Smooth muscle cell (in vitro differentiated cells): ENCODE data around the gene PLEKHA7. TPM values are rescaled to one million over a fixed set of nuclear protein-coding genes. Genes with fewer than 3 reads are reported as not detected.

Experiments
- DNase-seq: peaks from one replicate; lab custom pipeline; 2025; ENCODE audit not compliant: unreplicated experiment; lab: John Stamatoyannopoulos, UW
- H2AFZ ChIP-seq: fragments of 200-600 bp; sonication (generic); 2 replicates; pipeline ENCODE4 v1.6.0; 2016; ENCODE audit warnings: antibody characterized with exemption, low read depth, mild to moderate bottlenecking
- H3F3A ChIP-seq: fragments of 200-600 bp; sonication (generic); 2 replicates; pipeline ENCODE4 v1.6.0; 2017; ENCODE audit warnings: antibody characterized with exemption, low read depth
- H3K27ac ChIP-seq: fragments of 200-600 bp; sonication (generic); 2 replicates; pipeline ENCODE4 v1.5.1; 2016; ENCODE audit warnings: low read depth, mild to moderate bottlenecking
- H3K27me3 ChIP-seq: fragments of 200-600 bp; sonication (generic); 2 replicates; pipeline ENCODE4 v1.6.1; 2016; ENCODE audit warnings: low read depth, mild to moderate bottlenecking
- H3K36me3 ChIP-seq: fragments of 200-600 bp; sonication (generic); 2 replicates; pipeline ENCODE4 v1.5.1; 2016; ENCODE audit warnings: low read depth
- H3K4me1 ChIP-seq: fragments of 200-600 bp; sonication (generic); 2 replicates; pipeline ENCODE4 v1.5.1; 2016; ENCODE audit warnings: low read depth
- H3K4me2 ChIP-seq: fragments of 200-600 bp; sonication (generic); 2 replicates; pipeline ENCODE4 v1.6.0; 2016; ENCODE audit warnings: mild to moderate bottlenecking
- H3K4me3 ChIP-seq: fragments of 200-600 bp; sonication (generic); 2 replicates; pipeline ENCODE4 v1.5.1; 2016; ENCODE audit warnings: mild to moderate bottlenecking
- H3K79me2 ChIP-seq: fragments of 200-600 bp; sonication (generic); 2 replicates; pipeline ENCODE4 v1.6.0; 2016; ENCODE audit warnings: low read depth, mild to moderate bottlenecking
- H3K9ac ChIP-seq: fragments of 200-600 bp; sonication (generic); 2 replicates; pipeline ENCODE4 v1.6.0; 2016; ENCODE audit warnings: low read depth
- H3K9me3 ChIP-seq: fragments of 200-600 bp; sonication (generic); replicated peaks from 2 replicates; pipeline ENCODE4 v1.5.1; 2016; ENCODE audit warnings: low read depth
- H4K20me1 ChIP-seq: fragments of 200-600 bp; sonication (generic); 2 replicates; pipeline ENCODE4 v1.6.0; 2016; ENCODE audit warnings: low read depth
- WGBS: methylation state at CpG from one replicate; pipeline ENCODE4 v1.1.7; 2016; ENCODE audit warnings: low lambda C conversion rate; 5-methylcytosine and 5-hydroxymethylcytosine counted together
- polyA plus RNA-seq: library from polyadenylated mRNA; unstranded; fragments of >200 nt; fragmentation: Nextera tagmentation; extraction: Ambion mirVana; gene quantifications from 2 replicates; pipeline ENCODE4 v1.2.1, GENCODE V29; 2016
- total RNA-seq: library from RNA; depleted of rRNA; stranded (reverse); fragments of >200 nt; gene quantifications from 2 replicates; pipeline ENCODE4 v1.2.3, GENCODE V29; 2014
- TF ChIP-seq, protein P1 (sequence below): fragments of 200-600 bp; sonication (generic); IDR thresholded peaks from 2 replicates; pipeline ENCODE4 v1.5.1; 2017; ENCODE audit warnings: borderline replicate concordance, mild to moderate bottlenecking, antibody characterized with exemption; ENCODE audit not compliant: insufficient read depth, poor library complexity, severe bottlenecking

Gene PLEKHA7
- total and polyA plus RNA-seq, 2 experiments from 2014 or later = 0.19 to 22.2 TPM

DNA sequence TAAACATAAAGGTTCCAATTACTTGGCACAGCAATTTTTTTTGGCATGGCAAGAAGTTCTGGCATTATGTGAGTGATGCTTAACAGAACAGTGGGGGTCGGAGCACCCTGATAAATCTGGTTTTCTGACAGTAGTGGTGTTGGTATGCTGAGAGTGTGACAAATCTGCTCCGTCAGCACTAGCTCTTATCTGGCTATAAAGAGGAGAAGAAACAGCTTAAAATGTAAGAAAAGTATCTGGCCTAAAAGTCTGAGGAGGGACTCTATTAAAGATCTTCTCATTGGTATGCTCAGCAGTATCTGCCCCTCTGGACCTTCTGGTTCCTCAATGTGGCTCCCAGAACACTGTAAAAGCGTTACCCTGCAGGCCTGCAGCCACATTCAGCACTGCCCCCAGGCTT is 137.4 kb downstream of the PLEKHA7 start:
- Histone ChIP-seq H3K4me3 (no peak overlapping the region), H3K9me3 (no peaks in the 10 kb centered on the region), H4K20me1 (no peaks in the 10 kb centered on the region), H3K36me3 (no peaks in the 10 kb centered on the region), H3K4me2 (peak overlapping the region; percentile 32), H3F3A (peaks cover 21% of the 10 kb centered on the region), H3K4me1 (peaks cover 49% of the 10 kb centered on the region), H3K27ac (peak overlapping the region; percentile 76), H3K79me2 (no peaks in the 10 kb centered on the region), H3K27me3 (no peaks in the 10 kb centered on the region), H2AFZ (no peak overlapping the region), H3K9ac (no peak overlapping the region)
- no peak for DNase-seq
- WGBS = 10% methylated on average over 3 of the region's 3 CpGs
- TF ChIP-seq, protein P1, sequence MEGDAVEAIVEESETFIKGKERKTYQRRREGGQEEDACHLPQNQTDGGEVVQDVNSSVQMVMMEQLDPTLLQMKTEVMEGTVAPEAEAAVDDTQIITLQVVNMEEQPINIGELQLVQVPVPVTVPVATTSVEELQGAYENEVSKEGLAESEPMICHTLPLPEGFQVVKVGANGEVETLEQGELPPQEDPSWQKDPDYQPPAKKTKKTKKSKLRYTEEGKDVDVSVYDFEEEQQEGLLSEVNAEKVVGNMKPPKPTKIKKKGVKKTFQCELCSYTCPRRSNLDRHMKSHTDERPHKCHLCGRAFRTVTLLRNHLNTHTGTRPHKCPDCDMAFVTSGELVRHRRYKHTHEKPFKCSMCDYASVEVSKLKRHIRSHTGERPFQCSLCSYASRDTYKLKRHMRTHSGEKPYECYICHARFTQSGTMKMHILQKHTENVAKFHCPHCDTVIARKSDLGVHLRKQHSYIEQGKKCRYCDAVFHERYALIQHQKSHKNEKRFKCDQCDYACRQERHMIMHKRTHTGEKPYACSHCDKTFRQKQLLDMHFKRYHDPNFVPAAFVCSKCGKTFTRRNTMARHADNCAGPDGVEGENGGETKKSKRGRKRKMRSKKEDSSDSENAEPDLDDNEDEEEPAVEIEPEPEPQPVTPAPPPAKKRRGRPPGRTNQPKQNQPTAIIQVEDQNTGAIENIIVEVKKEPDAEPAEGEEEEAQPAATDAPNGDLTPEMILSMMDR = no peak

DNA sequence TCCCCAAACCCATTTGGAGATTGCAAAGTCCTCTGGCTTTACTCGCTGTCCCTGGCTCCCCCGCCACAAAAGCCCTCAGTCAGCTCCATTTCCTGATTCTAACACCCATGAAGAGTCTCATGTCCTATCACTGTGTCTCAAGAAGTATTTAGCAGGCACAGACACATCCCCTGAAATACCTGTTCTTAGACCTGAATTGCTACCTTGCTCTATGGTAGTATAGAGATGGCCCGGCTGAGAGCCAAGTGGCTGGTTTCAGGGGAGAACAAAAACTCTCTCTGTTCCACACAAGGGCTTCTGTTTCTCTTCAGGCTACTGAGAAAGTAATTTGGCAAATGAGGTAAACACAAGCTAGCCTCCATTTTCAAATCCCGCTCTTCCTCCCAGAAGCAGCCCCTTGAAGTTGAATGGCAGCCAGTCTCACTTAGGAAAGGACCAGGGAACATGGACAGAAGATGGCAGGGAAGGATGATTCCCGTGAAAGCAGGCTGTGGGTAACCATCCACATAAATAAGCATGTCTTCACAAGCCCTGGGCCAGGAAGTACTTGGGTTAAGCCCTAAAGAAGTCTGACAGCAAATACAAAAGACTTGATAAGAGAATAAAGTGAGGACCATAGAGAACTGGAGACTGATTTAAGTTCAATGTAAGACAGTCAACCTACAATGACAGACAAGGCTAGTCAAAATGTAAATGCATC is 138.0 kb downstream of the PLEKHA7 start:
- Histone ChIP-seq H3K9ac (peak overlapping the region; percentile 33), H3K27me3 (no peaks in the 10 kb centered on the region), H3K36me3 (no peaks in the 10 kb centered on the region), H3K4me3 (no peak overlapping the region), H2AFZ (peak overlapping the region; percentile 86), H3K9me3 (no peaks in the 10 kb centered on the region), H3K79me2 (no peaks in the 10 kb centered on the region), H3K4me1 (peaks cover 49% of the 10 kb centered on the region), H3K4me2 (peak overlapping the region; percentile 32), H3F3A (peaks cover 21% of the 10 kb centered on the region), H4K20me1 (no peaks in the 10 kb centered on the region), H3K27ac (peak overlapping the region; percentile 76)
- no peak for DNase-seq
- WGBS = 59% methylated on average over 5 of the region's 5 CpGs
- TF ChIP-seq, protein P1 = no peak

DNA sequence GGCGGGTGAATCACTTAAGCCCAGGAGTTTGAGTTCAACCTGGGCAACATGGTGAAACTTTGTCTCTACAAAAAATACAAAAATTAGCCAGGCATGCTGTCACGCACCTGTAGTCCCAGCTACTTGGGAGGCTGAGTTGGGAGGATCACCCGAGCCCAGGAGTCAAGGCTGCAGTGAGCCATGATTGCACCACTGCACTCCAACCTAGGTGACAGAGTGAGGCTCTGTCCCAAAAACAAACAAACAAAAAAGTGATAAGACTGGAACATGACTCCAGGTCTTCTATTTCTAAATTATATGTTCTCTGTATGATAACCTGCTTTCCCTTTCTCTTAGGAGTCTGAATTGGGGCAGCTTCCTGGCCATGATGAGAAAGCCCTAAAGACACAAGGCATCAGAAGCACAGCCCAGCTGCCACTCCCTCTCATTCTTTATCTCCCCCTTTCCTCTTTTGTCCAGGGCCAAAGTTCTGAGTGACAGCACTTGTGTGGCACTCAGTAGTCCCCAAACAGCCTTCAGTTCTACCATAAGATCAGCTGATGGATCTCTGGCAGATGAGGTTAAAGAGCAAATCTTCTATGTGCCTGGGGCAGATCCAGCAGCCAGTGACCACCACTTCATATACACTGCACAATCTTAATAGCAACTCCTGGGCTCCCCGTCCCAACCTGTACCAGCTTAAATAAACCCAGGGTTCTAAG is 139.8 kb downstream of the PLEKHA7 start:
- no peak for DNase-seq
- Histone ChIP-seq H3K4me1 (peaks cover 51% of the 10 kb centered on the region), H3K27ac (no peak overlapping the region), H3K4me2 (no peak overlapping the region), H3K27me3 (no peaks in the 10 kb centered on the region), H2AFZ (no peak overlapping the region), H3K36me3 (no peaks in the 10 kb centered on the region), H4K20me1 (no peaks in the 10 kb centered on the region), H3K9ac (no peak overlapping the region), H3K9me3 (no peaks in the 10 kb centered on the region), H3K79me2 (no peaks in the 10 kb centered on the region), H3F3A (peaks cover 21% of the 10 kb centered on the region), H3K4me3 (no peak overlapping the region)
- TF ChIP-seq, protein P1 = no peak
- WGBS = 75% methylated on average over 4 of the region's 4 CpGs
